Neural progenitor cell (in vitro differentiated cells): ENCODE results near the gene ELP1. TPM values are rescaled to one million over a fixed set of nuclear protein-coding genes. Genes with fewer than 3 reads are reported as not detected.
A peak's percentile ranks its signal among the peaks of the same experiment; 100 is the strongest.

Source experiments
- DNase-seq: peaks from one replicate; pipeline ENCODE4 v3.0.0-alpha.2; 2016; ENCODE audit warnings: low spot score
- H2AFZ ChIP-seq: fragments of 200-600 bp; sonication (generic); replicated peaks from 2 replicates; pipeline ENCODE4 v1.6.1; 2016; ENCODE audit warnings: antibody characterized with exemption
- H3F3A ChIP-seq: fragments of 200-600 bp; sonication (generic); 2 replicates; pipeline ENCODE4 v1.6.1; 2016; ENCODE audit warnings: antibody characterized with exemption, low read depth
- H3K27ac ChIP-seq: fragments of 200-600 bp; sonication (generic); 2 replicates; pipeline ENCODE4 v1.5.1; 2016; ENCODE audit warnings: mild to moderate bottlenecking
- H3K27me3 ChIP-seq: fragments of 200-600 bp; sonication (generic); 2 replicates; pipeline ENCODE4 v1.6.1; 2016; ENCODE audit warnings: mild to moderate bottlenecking, moderate library complexity
- H3K36me3 ChIP-seq: fragments of 200-600 bp; sonication (generic); 2 replicates; pipeline ENCODE4 v1.5.1; 2016
- H3K4me1 ChIP-seq: fragments of 200-600 bp; sonication (generic); 2 replicates; pipeline ENCODE4 v1.6.1; 2016; ENCODE audit warnings: mixed run types
- H3K4me2 ChIP-seq: fragments of 200-600 bp; sonication (generic); 2 replicates; pipeline ENCODE4 v1.6.1; 2016
- H3K4me3 ChIP-seq: fragments of 200-600 bp; sonication (generic); 2 replicates; pipeline ENCODE4 v1.5.1; 2016
- H3K79me2 ChIP-seq: fragments of 200-600 bp; sonication (generic); 2 replicates; pipeline ENCODE4 v1.6.1; 2016; ENCODE audit warnings: low read depth
- H3K9ac ChIP-seq: fragments of 200-600 bp; sonication (generic); 2 replicates; pipeline ENCODE4 v1.6.1; 2016
- H3K9me3 ChIP-seq: fragments of 200-600 bp; sonication (generic); 2 replicates; pipeline ENCODE4 v1.5.1; 2016; ENCODE audit warnings: low read depth
- H4K20me1 ChIP-seq: fragments of 200-600 bp; sonication (generic); 2 replicates; pipeline ENCODE4 v1.6.1; 2016; ENCODE audit warnings: low read depth
- H3K27ac Mint-ChIP-seq: 3 replicates; pipeline ENCODE4 v1.8.0; 2021; ENCODE audit warnings: mixed read lengths
- H3K27me3 Mint-ChIP-seq: 2 replicates; pipeline ENCODE4 v1.8.0; 2022; ENCODE audit warnings: low read depth, mild to moderate bottlenecking, inconsistent platforms, moderate library complexity, mixed read lengths; ENCODE audit not compliant: insufficient read depth
- H3K36me3 Mint-ChIP-seq: 3 replicates; pipeline ENCODE4 v1.8.0; 2021; ENCODE audit warnings: mixed read lengths
- H3K4me1 Mint-ChIP-seq: 3 replicates; pipeline ENCODE4 v1.8.0; 2021; ENCODE audit warnings: mixed read lengths
- H3K4me3 Mint-ChIP-seq: 3 replicates; pipeline ENCODE4 v1.8.0; 2021; ENCODE audit warnings: mild to moderate bottlenecking, moderate library complexity, mixed read lengths
- H3K9me3 Mint-ChIP-seq: 3 replicates; pipeline ENCODE4 v1.8.0; 2020; ENCODE audit warnings: mixed read lengths
- EZH2 ChIP-seq: fragments of 200-600 bp; sonication (generic); IDR thresholded peaks from 2 replicates; pipeline ENCODE4 v1.6.1; 2017; ENCODE audit warnings: antibody characterized with exemption, mild to moderate bottlenecking, moderate library complexity
- EZH2phosphoT487 ChIP-seq: fragments of 200-600 bp; sonication (generic); IDR thresholded peaks from 2 replicates; pipeline ENCODE4 v1.6.1; 2017; ENCODE audit warnings: antibody characterized with exemption
- total RNA-seq: library from RNA; depleted of rRNA; stranded (reverse); fragments of >200 nt; gene quantifications from 2 replicates; pipeline ENCODE4 v1.2.3, GENCODE V29; 2015; ENCODE audit warnings: low replicate concordance
- TF ChIP-seq, protein P1 (sequence below): fragments of 200-600 bp; sonication (generic); IDR thresholded peaks from 2 replicates; pipeline ENCODE4 v1.5.1; 2017; ENCODE audit warnings: antibody characterized with exemption, mild to moderate bottlenecking

ELP1 gene
- total RNA-seq, 1 donor from 2014 or later, result 97.2 TPM

- no peak for DNase-seq
- Mint-ChIP-seq H3K27ac (peak within 1 kb of the TSS; percentile 4), H3K4me1 (peaks cover 3% of the 10 kb centered on the region), H3K27me3 (peaks cover 5% of the 10 kb centered on the region), H3K36me3 (no peaks in the 10 kb centered on the region), H3K9me3 (no peaks in the 10 kb centered on the region), H3K4me3 (no peak within 1 kb of the TSS)
- H3K79me2 ChIP-seq, result no peaks in the 10 kb centered on the region
- no peak within 1 kb of the TSS for H3K9ac ChIP-seq
- no peaks in the 10 kb centered on the region for H3K4me1 ChIP-seq
- no peaks in the 10 kb centered on the region for H3K27me3 ChIP-seq
- H3K36me3 ChIP-seq, result no peaks in the 10 kb centered on the region
- no peak within 1 kb of the TSS for H3K4me2 ChIP-seq
- no peaks in the 10 kb centered on the region for H3K9me3 ChIP-seq
- H3K27ac ChIP-seq, result no peak within 1 kb of the TSS
- no peak within 1 kb of the TSS for H2AFZ ChIP-seq
- no peak for TF ChIP-seq EZH2phosphoT487
- no peak for TF ChIP-seq EZH2
- TF ChIP-seq, protein P1, sequence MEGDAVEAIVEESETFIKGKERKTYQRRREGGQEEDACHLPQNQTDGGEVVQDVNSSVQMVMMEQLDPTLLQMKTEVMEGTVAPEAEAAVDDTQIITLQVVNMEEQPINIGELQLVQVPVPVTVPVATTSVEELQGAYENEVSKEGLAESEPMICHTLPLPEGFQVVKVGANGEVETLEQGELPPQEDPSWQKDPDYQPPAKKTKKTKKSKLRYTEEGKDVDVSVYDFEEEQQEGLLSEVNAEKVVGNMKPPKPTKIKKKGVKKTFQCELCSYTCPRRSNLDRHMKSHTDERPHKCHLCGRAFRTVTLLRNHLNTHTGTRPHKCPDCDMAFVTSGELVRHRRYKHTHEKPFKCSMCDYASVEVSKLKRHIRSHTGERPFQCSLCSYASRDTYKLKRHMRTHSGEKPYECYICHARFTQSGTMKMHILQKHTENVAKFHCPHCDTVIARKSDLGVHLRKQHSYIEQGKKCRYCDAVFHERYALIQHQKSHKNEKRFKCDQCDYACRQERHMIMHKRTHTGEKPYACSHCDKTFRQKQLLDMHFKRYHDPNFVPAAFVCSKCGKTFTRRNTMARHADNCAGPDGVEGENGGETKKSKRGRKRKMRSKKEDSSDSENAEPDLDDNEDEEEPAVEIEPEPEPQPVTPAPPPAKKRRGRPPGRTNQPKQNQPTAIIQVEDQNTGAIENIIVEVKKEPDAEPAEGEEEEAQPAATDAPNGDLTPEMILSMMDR, result no peak
- no peak within 1 kb of the TSS for H3K4me3 ChIP-seq
- no peaks in the 10 kb centered on the region for H4K20me1 ChIP-seq
- no peaks in the 10 kb centered on the region for H3F3A ChIP-seq
Observed at GRCh38 chr9:108861997-108862396, 71.9 kb downstream of the ELP1 start, which contains the start of gene ACTL7A. TSS of gene ACTL7A (plus strand) at chr9:108862266. CDS start at chr9:108862323, 57 bp downstream.

DNA sequence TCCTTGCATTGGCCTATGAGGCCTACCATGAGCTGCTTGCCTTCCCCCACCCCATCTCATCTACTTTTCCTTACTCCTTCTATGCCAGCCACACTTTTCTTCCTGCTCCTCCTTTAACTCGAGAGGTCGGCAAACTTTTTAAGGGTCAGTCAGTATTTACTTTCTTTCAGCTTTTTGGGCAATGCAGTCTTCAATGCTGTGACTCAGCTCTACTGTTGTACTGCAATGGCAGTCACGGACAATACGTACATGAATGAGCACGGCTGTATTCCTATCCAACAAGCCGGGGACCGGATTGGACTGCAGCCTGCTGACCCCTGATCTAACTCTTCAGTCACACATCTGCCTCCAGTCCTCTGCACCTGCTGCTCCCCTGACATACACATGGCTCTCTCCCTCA is 72.5 kb downstream of the ELP1 start:
- Histone ChIP-seq H3K36me3 (no peaks in the 10 kb centered on the region), H3K4me3 (no peak overlapping the region), H3K4me1 (no peaks in the 10 kb centered on the region), H3K27me3 (no peaks in the 10 kb centered on the region), H3K9me3 (no peaks in the 10 kb centered on the region), H4K20me1 (no peaks in the 10 kb centered on the region), H3K9ac (no peak overlapping the region), H3K79me2 (no peaks in the 10 kb centered on the region), H3F3A (no peaks in the 10 kb centered on the region), H2AFZ (no peak overlapping the region), H3K27ac (no peak overlapping the region), H3K4me2 (no peak overlapping the region)
- Mint-ChIP-seq H3K27me3 (peaks cover 5% of the 10 kb centered on the region), H3K9me3 (no peaks in the 10 kb centered on the region), H3K36me3 (no peaks in the 10 kb centered on the region), H3K27ac (peak overlapping the region; percentile 4), H3K4me3 (no peak overlapping the region), H3K4me1 (peaks cover 3% of the 10 kb centered on the region)
- TF ChIP-seq EZH2phosphoT487 (no peak), EZH2 (no peak)
- TF ChIP-seq, protein P1, result no peak
- DNase-seq, result no peak

DNA sequence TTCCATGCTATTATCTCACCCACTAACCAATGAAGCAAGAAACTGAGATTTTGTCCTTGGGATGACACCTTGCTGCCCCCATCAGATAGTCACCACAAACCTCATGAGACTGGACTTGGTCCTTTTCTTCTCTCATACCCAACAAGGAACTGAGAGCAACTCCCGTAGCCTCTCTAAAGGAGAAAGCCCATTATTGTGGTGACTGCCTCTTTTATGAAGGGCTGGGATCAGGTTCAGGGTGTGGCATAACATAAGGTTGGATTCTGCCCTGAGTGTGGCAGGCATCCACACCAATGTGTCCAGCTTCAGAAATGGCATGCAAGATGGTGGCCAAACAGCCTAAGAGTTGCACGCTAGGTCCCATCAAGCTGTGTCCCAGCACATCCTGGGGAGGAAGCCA is 73.2 kb downstream of the ELP1 start:
- Mint-ChIP-seq H3K27ac (no peak overlapping the region), H3K4me3 (no peak overlapping the region), H3K9me3 (no peaks in the 10 kb centered on the region)

More for the DNA sequence above, 73.2 kb downstream of the ELP1 start:
- Histone ChIP-seq H3K9me3 (no peaks in the 10 kb centered on the region), H4K20me1 (no peaks in the 10 kb centered on the region), H3K27ac (no peak overlapping the region), H3K9ac (no peak overlapping the region), H3K4me2 (no peak overlapping the region), H3K79me2 (no peaks in the 10 kb centered on the region), H2AFZ (no peak overlapping the region), H3K4me1 (no peaks in the 10 kb centered on the region), H3K27me3 (no peaks in the 10 kb centered on the region), H3K4me3 (no peak overlapping the region), H3F3A (no peaks in the 10 kb centered on the region), H3K36me3 (no peaks in the 10 kb centered on the region)
- peaks cover 7% of the 10 kb centered on the region for H3K27me3 Mint-ChIP-seq
- DNase-seq, result no peak
- no peaks in the 10 kb centered on the region for H3K36me3 Mint-ChIP-seq
- TF ChIP-seq EZH2phosphoT487 (no peak), EZH2 (no peak)
- TF ChIP-seq, protein P1, result no peak
- peaks cover 3% of the 10 kb centered on the region for H3K4me1 Mint-ChIP-seq
